8988T (cell line): Measurements from ENCODE around the gene KANK2.

Source experiments
- DNase-seq: peaks from one replicate; pipeline ENCODE4 v3.0.0; 2011

KANK2 gene

GRCh38 chr19:11197291-11198174 is at the start of gene KANK2:
Gene KANK2, minus strand, starts transcription at chr19:11197545. Its CDS starts 3,034 bp downstream, at chr19:11194511.
- DNase-seq = peak; percentile 94

- DNase-seq = no peak
Measured at GRCh38 chr19:11246941-11247340, 49.6 kb upstream of the KANK2 start.

GRCh38 chr19:11244846-11245589 is 47.7 kb upstream of the KANK2 start:
- no peak for DNase-seq

- DNase-seq = no peak
Measured at GRCh38 chr19:11243798-11244169, 46.4 kb upstream of the KANK2 start.

- peak; percentile 91 for DNase-seq
Measured at GRCh38 chr19:11242864-11243797, 45.8 kb upstream of the KANK2 start.

- DNase-seq = no peak
Measured at GRCh38 chr19:11242025-11242424, 44.7 kb upstream of the KANK2 start.

- DNase-seq = no peak
Measured at GRCh38 chr19:11240008-11240444, 42.7 kb upstream of the KANK2 start.

- no peak for DNase-seq
Measured at GRCh38 chr19:11239377-11240000, 42.1 kb upstream of the KANK2 start, which contains the start of gene ANGPTL8. Gene ANGPTL8, plus strand, starts transcription at chr19:11239619. Its CDS starts 19 bp downstream, at chr19:11239638.

- no peak for DNase-seq
Measured at GRCh38 chr19:11238781-11239376, 41.5 kb upstream of the KANK2 start.

GRCh38 chr19:11238041-11238440 is 40.7 kb upstream of the KANK2 start:
- DNase-seq = no peak

- no peak for DNase-seq
Measured at GRCh38 chr19:11237321-11237720, 40.0 kb upstream of the KANK2 start.

- DNase-seq = no peak
Measured at GRCh38 chr19:11236324-11237301, 39.3 kb upstream of the KANK2 start.

GRCh38 chr19:11234486-11235075 is 37.2 kb upstream of the KANK2 start:
- DNase-seq = no peak

- DNase-seq = no peak
Measured at GRCh38 chr19:11233073-11233472, 35.7 kb upstream of the KANK2 start.

GRCh38 chr19:11232555-11232954 is 35.2 kb upstream of the KANK2 start:
- no peak for DNase-seq

GRCh38 chr19:11230621-11231386 is 33.5 kb upstream of the KANK2 start:
- DNase-seq = no peak

- no peak for DNase-seq
Measured at GRCh38 chr19:11227195-11227886, 30.0 kb upstream of the KANK2 start.

- no peak for DNase-seq
Measured at GRCh38 chr19:11226716-11227166, 29.4 kb upstream of the KANK2 start.

GRCh38 chr19:11225815-11226214 is 28.5 kb upstream of the KANK2 start:
- DNase-seq = no peak
